Stomach (tissue), 9 donors: Measurements from ENCODE around the gene KIF3C. TPM values are rescaled to one million over a fixed set of nuclear protein-coding genes. Genes with fewer than 3 reads are reported as not detected.
"Not testable (repeated sequence)": the region's sequence is repeated elsewhere in the genome, so short reads cannot be mapped to it uniquely, and the experiment has no call there.

Experiments used
- DNase-seq, 2 donors: peaks; one replicate each; pipeline versions ENCODE4 v3.0.0 to v3.0.0-alpha.2; 2013 to 2019
- H3K27ac ChIP-seq, 5 donors: fragments of 200-600 bp in 4 of 5; sonication (generic) in 4 of 5; one replicate each; pipeline ENCODE4 v1.5.1; 2013 to 2019; ENCODE audit warnings: mild to moderate bottlenecking in 1 of 5, moderate library complexity in 1 of 5
- H3K27me3 ChIP-seq, 3 donors: fragments of 200-600 bp; sonication (generic); one replicate each; pipeline ENCODE4 v1.5.1; 2017 to 2019; ENCODE audit warnings: mixed run types in 1 of 3
- H3K36me3 ChIP-seq, 4 donors: fragments of 200-600 bp; sonication (generic); 1 replicate in 3 of 4; 2 replicates in 1 of 4; pipeline ENCODE4 v1.5.1; 2016 to 2019
- H3K4me1 ChIP-seq, 4 donors: fragments of 200-600 bp; sonication (generic); one replicate each; pipeline ENCODE4 v1.5.1; 2016 to 2019
- H3K4me3 ChIP-seq, 4 donors: fragments of 200-600 bp; sonication (generic) in 3 of 4; one replicate each; pipeline ENCODE4 v1.5.1; 2016 to 2019; ENCODE audit warnings: mild to moderate bottlenecking in 1 of 4
- H3K9me3 ChIP-seq, 4 donors: fragments of 200-600 bp; sonication (generic); one replicate each; pipeline ENCODE4 v1.5.1; 2016 to 2019
- CTCF ChIP-seq, 7 experiments: fragments of 450-650 bp in 4 of 7; fragments of 200-600 bp in 3 of 7; sonication (generic) in 3 of 7; IDR thresholded peaks; one replicate each; pipeline ENCODE4 v1.5.1; 2016 to 2019; ENCODE audit warnings: antibody characterized with exemption in 7 of 7, control low read depth in 2 of 7, mild to moderate bottlenecking in 1 of 7
- EP300 ChIP-seq: sonication (generic); formaldehyde crosslinking; IDR thresholded peaks from one replicate; pipeline ENCODE4 v1.6.1; 2017; ENCODE audit warnings: antibody characterized with exemption
- POLR2A ChIP-seq, 4 donors: fragments of 450-650 bp; IDR thresholded peaks; one replicate each; pipeline ENCODE4 v1.6.1; 2016; ENCODE audit warnings: antibody characterized with exemption in 4 of 4, control low read depth in 2 of 4, mild to moderate bottlenecking in 1 of 4, moderate library complexity in 1 of 4
- POLR2AphosphoS5 ChIP-seq, 3 donors: sonication (generic); formaldehyde crosslinking; IDR thresholded peaks; one replicate each; pipeline ENCODE4 v1.6.1; 2016; ENCODE audit warnings: antibody characterized with exemption in 3 of 3
- WGBS, 5 donors: extraction: QIAGEN DNeasy Blood & Tissue Kit in 3 of 5; methylation state at CpG; one replicate each; pipeline versions ENCODE4 v1.1.5 to v1.1.7; 2013 to 2018; 5-methylcytosine and 5-hydroxymethylcytosine counted together
- intact Hi-C: fragments of 100-400 bp; cut with DNase I; formaldehyde crosslinking; loops from one replicate; pipeline ENCODE4 v1.15.1; 2023; ENCODE audit warnings: low total_unique reads
- polyA plus RNA-seq, 3 donors: library from polyadenylated mRNA; stranded (reverse); fragments of 200-250 nt; gene quantifications; one replicate each; pipeline ENCODE4 v1.2.3, GENCODE V29; 2013
- total RNA-seq, 5 donors: library from RNA; depleted of rRNA; stranded (reverse); fragments of >200 nt; gene quantifications; one replicate each; pipeline versions ENCODE4 v1.1.0 to v1.2.3, GENCODE V29; 2014 to 2016
- donor health status: healthy with polysubstance abuse.
- donor health status: Bipolar disorder and iron deficiency.
- donor health status: healthy.

The KIF3C gene
- total and polyA plus RNA-seq, 8 donors: 0.29 to 7.3 (median 2.4) TPM; not detected in 1

- Histone ChIP-seq H3K9me3 (no peaks in the 10 kb centered on the region), H3K36me3 (no peaks in the 10 kb centered on the region), H3K27me3 (no peaks in the 10 kb centered on the region), H3K4me1 (no peaks in the 10 kb centered on the region), H3K4me3 (no peak overlapping the region), H3K27ac (no peak overlapping the region)
- intact Hi-C loops: no loop called here
- DNase-seq: peak in 1 of 2 donors; percentile 21
- WGBS, 5 donors: 73 to 78% (median 74%) methylated on average over 11 of the region's 11 CpGs
- TF ChIP-seq EP300: no peak
- TF ChIP-seq CTCF (IDR thresholded peaks at IDR 0.05): no peak
- no peak for TF ChIP-seq POLR2A (IDR thresholded peaks at IDR 0.05)
- no peak for TF ChIP-seq POLR2AphosphoS5 (IDR thresholded peaks at IDR 0.05)
Measured at GRCh38 chr2:25899404-25899970, 82.8 kb downstream of the KIF3C start.

GRCh38 chr2:25897506-25897905, 84.8 kb downstream of the KIF3C start:
- no peaks in the 10 kb centered on the region for H3K27me3 ChIP-seq
- intact Hi-C loops: no loop called here
- TF ChIP-seq EP300 (no peak), CTCF (IDR thresholded peaks at IDR 0.05) (no peak), POLR2A (IDR thresholded peaks at IDR 0.05) (no peak), POLR2AphosphoS5 (IDR thresholded peaks at IDR 0.05) (no peak)
- no peak for DNase-seq
- H3K27ac ChIP-seq: no peak overlapping the region
- H3K9me3 ChIP-seq: no peaks in the 10 kb centered on the region
- 65 to 83% (median 76%) methylated on average over 4 of the region's 4 CpGs for WGBS, 5 donors
- no peaks in the 10 kb centered on the region for H3K4me1 ChIP-seq
- H3K36me3 ChIP-seq: no peaks in the 10 kb centered on the region
- no peak overlapping the region for H3K4me3 ChIP-seq

GRCh38 chr2:25896308-25896707, 86.0 kb downstream of the KIF3C start:
- H3K27me3 ChIP-seq, H3K27ac ChIP-seq, H3K9me3 ChIP-seq, H3K4me1 ChIP-seq, H3K4me3 ChIP-seq, H3K36me3 ChIP-seq, intact Hi-C loops, DNase-seq: not testable (repeated sequence)
- 68 to 95% (median 86%) methylated on average over 9 of the region's 9 CpGs for WGBS, 5 donors

GRCh38 chr2:25895610-25896009, 86.7 kb downstream of the KIF3C start:
- Histone ChIP-seq H3K36me3 (no peaks in the 10 kb centered on the region), H3K27ac (no peak overlapping the region), H3K4me1 (no peaks in the 10 kb centered on the region), H3K4me3 (no peak overlapping the region), H3K27me3 (no peaks in the 10 kb centered on the region), H3K9me3 (no peaks in the 10 kb centered on the region)
- DNase-seq: no peak
- intact Hi-C loops: no loop called here
- TF ChIP-seq EP300 (no peak), CTCF (IDR thresholded peaks at IDR 0.05) (no peak)

- Histone ChIP-seq H3K27me3 (no peaks in the 10 kb centered on the region), H3K9me3 (no peaks in the 10 kb centered on the region), H3K4me1 (no peaks in the 10 kb centered on the region), H3K4me3 (no peak overlapping the region), H3K27ac (no peak overlapping the region), H3K36me3 (no peaks in the 10 kb centered on the region)
- intact Hi-C loops: no loop called here
- DNase-seq: no peak
- no peak for TF ChIP-seq CTCF (IDR thresholded peaks at IDR 0.05)
- no peak for TF ChIP-seq POLR2AphosphoS5 (IDR thresholded peaks at IDR 0.05)
- TF ChIP-seq POLR2A (IDR thresholded peaks at IDR 0.05): no peak
- TF ChIP-seq EP300: no peak
- 80 to 86% (median 81%) methylated on average over 7 of the region's 7 CpGs for WGBS, 5 donors
Measured at GRCh38 chr2:25895018-25895417, 87.3 kb downstream of the KIF3C start.
